Activated CD4-positive, alpha-beta T cell treated with anti-CD3 and anti-CD28 coated beads for 1 hour (primary cell): ENCODE results near the gene FOSL1.

Experiments
- DNase-seq: peaks from one replicate; pipeline ENCODE4 v3.0.0-alpha.2; 2020

Gene FOSL1

GRCh38 chr11:65919573-65920371, 19.6 kb upstream of the FOSL1 start:
- peak; percentile 32 for DNase-seq

- peak; percentile 99 for DNase-seq
These were observed 19.0 kb upstream of the FOSL1 start, which contains the start of gene DRAP1 for GRCh38 chr11:65919141-65919572. TSS of gene DRAP1 (plus strand) at chr11:65919426. CDS start at chr11:65919502, 76 bp downstream.

GRCh38 chr11:65918211-65919140, 18.3 kb upstream of the FOSL1 start, which contains the start of gene C11orf68:
TSS of gene C11orf68 (minus strand) at chr11:65919062. CDS start at chr11:65919031, 31 bp downstream.
- no peak for DNase-seq

- no peak for DNase-seq
These were observed 17.4 kb upstream of the FOSL1 start for GRCh38 chr11:65917434-65918210.

- no peak for DNase-seq
These were observed 16.9 kb upstream of the FOSL1 start for GRCh38 chr11:65917077-65917433.

GRCh38 chr11:65916391-65916790, 16.2 kb upstream of the FOSL1 start:
- DNase-seq = no peak

GRCh38 chr11:65915821-65916251, 15.6 kb upstream of the FOSL1 start:
- no peak for DNase-seq

GRCh38 chr11:65915101-65915820, 15.1 kb upstream of the FOSL1 start:
- DNase-seq = no peak

- DNase-seq = no peak
These were observed 12.7 kb upstream of the FOSL1 start for GRCh38 chr11:65912845-65913244.

GRCh38 chr11:65911682-65912568, 11.7 kb upstream of the FOSL1 start:
- DNase-seq = no peak

- DNase-seq = no peak
These were observed 7.7 kb upstream of the FOSL1 start for GRCh38 chr11:65907878-65908277.

- DNase-seq = no peak
These were observed 6.4 kb upstream of the FOSL1 start for GRCh38 chr11:65906602-65907001.

- DNase-seq = no peak
These were observed 3.5 kb upstream of the FOSL1 start for GRCh38 chr11:65903715-65904114.

GRCh38 chr11:65903068-65903481, 2.9 kb upstream of the FOSL1 start:
- DNase-seq = no peak

GRCh38 chr11:65900899-65901180, 652 bp upstream of the FOSL1 start:
- DNase-seq = no peak

- DNase-seq = peak; percentile 55
These were observed 648 bp downstream of the FOSL1 start for GRCh38 chr11:65899356-65900124.

GRCh38 chr11:65898656-65899355, 1.4 kb downstream of the FOSL1 start:
- DNase-seq = no peak

GRCh38 chr11:65897020-65897471, 3.1 kb downstream of the FOSL1 start:
- DNase-seq = no peak
